ENCODE data around the gene CTXN1. TPM values are rescaled to one million over a fixed set of nuclear protein-coding genes. Genes with fewer than 3 reads are reported as not detected.
"Not testable (repeated sequence)": the region's sequence is repeated elsewhere in the genome, so short reads cannot be mapped to it uniquely, and the experiment has no call there.

CTXN1 gene
- total RNA-seq, 2 experiments from 2014 or later = not detected

GRCh38 chr19:7895565-7895964 lies 30.4 kb downstream of the CTXN1 start:
- no peak overlapping the region for H3K4me3 Mint-ChIP-seq
- no peak overlapping the region for H3K27ac Mint-ChIP-seq
- CTCF ChIA-PET = interaction anchor here (0.6 kb wide), 2 partner anchors 24 to 785 kb away, joined by 5 read pairs; no protein-coding TSS in a partner anchor
- POLR2A ChIA-PET = no interaction called here
- H3K36me3 Mint-ChIP-seq (ENCODE audit: low read depth) = no peaks in the 10 kb centered on the region
- DNase-seq = no peak
- H3K27me3 Mint-ChIP-seq = peaks cover 3% of the 10 kb centered on the region
- no peaks in the 10 kb centered on the region for H3K9me3 Mint-ChIP-seq
- no peaks in the 10 kb centered on the region for H3K4me1 Mint-ChIP-seq

DNA sequence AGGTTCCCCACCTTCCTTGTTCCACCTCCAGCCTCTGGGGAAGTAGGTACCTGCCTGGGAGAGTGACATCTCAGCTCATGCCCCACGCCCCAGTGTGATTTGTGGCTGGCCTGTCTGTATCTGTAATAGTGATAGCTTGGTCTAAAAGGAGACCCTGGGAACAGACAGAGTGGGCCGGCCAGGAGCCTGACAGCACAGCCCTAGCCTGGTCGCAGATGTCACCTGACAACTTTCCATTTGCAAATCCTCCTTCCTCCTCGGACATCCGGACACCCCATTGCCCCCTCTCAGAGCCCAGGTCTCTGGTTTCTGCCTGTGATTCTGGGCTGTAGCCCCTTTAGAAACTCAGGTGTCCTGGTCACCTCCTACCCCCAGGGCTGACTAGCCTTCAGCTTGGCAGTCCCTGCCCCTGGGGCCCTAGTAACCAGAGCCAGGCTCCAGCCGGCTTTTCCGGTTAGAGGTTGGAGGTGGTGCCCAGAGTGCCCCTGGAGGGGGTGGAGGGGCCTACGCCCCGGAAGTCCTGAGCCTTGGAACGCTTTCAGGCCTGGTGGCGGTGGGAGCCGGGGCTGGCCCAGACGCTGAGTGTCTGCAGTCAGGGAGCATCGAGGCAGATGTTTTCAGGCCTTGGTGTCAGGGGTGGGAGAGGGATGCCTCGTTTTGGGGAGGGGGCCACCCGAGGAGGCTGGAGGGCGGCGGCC lies 31.2 kb downstream of the CTXN1 start:
- CTCF ChIA-PET = interaction anchor here (0.6 to 2.4 kb wide), 3 partner anchors 9 to 23 kb away, joined by 3 to 6 read pairs (median 3); partner anchors contain the start of gene MAP2K7
- DNase-seq = no peak
- Mint-ChIP-seq H3K36me3 (ENCODE audit: low read depth) (no peaks in the 10 kb centered on the region), H3K9me3 (no peaks in the 10 kb centered on the region), H3K27ac (no peak overlapping the region), H3K4me1 (no peaks in the 10 kb centered on the region), H3K27me3 (peaks cover 7% of the 10 kb centered on the region), H3K4me3 (no peak overlapping the region)
- POLR2A ChIA-PET = no interaction called here

GRCh38 chr19:7893362-7894101 lies 32.4 kb downstream of the CTXN1 start:
- H3K4me3 Mint-ChIP-seq; H3K9me3 Mint-ChIP-seq; H3K27ac Mint-ChIP-seq; H3K36me3 Mint-ChIP-seq (ENCODE audit: low read depth); POLR2A ChIA-PET; DNase-seq; H3K4me1 Mint-ChIP-seq: not testable (repeated sequence)
- CTCF ChIA-PET = interaction anchor here (2.4 kb wide), 1 partner anchor 10 kb away, joined by 6 read pairs; the partner anchor contains the start of gene MAP2K7
- peaks cover 11% of the 10 kb centered on the region for H3K27me3 Mint-ChIP-seq

DNA sequence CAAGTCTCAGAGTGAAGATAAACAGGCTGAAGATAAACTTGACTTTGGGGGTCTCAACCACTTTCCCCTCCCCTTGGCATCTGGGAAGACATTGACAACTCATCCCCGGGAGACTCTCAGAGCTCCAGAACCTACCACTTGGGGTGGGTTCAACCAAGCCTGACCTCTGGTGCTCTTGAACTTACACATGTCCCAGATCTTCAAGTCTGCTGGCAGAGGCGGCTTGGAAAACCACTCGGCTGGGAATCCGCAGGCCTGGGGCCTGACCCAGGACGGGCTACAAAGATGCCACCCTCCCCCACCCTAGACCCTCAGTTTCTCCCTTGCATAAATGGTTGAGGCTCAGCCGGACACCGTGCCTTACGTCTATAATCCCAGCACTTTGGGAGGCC lies 37.1 kb downstream of the CTXN1 start:
- DNase-seq = no peak
- CTCF ChIA-PET = no interaction called here
- peaks cover 14% of the 10 kb centered on the region for H3K27me3 Mint-ChIP-seq
- H3K9me3 Mint-ChIP-seq = no peaks in the 10 kb centered on the region
- H3K27ac Mint-ChIP-seq = no peak overlapping the region
- POLR2A ChIA-PET = no interaction called here
- H3K36me3 Mint-ChIP-seq (ENCODE audit: low read depth) = no peaks in the 10 kb centered on the region
- no peak overlapping the region for H3K4me3 Mint-ChIP-seq
- peaks cover 6% of the 10 kb centered on the region for H3K4me1 Mint-ChIP-seq

- Mint-ChIP-seq H3K4me3 (no peak within 1 kb of the TSS), H3K9me3 (no peaks in the 10 kb centered on the region), H3K36me3 (ENCODE audit: low read depth) (no peaks in the 10 kb centered on the region), H3K4me1 (peaks cover 7% of the 10 kb centered on the region), H3K27me3 (peaks cover 14% of the 10 kb centered on the region), H3K27ac (no peak within 1 kb of the TSS)
- ChIA-PET POLR2A (no interaction called here), CTCF (interaction anchor here (1.0 to 2.1 kb wide), 4 partner anchors 10 to 29 kb away, joined by 3 to 7 read pairs (median 4); partner anchors contain the start of gene MAP2K7)
- no peak for DNase-seq
Measured at GRCh38 chr19:7888145-7888825, 37.6 kb downstream of the CTXN1 start, which contains the start of gene LRRC8E. Gene LRRC8E, plus strand, starts transcription at chr19:7888510. Its CDS starts 7,094 bp downstream, at chr19:7895604.

DNA sequence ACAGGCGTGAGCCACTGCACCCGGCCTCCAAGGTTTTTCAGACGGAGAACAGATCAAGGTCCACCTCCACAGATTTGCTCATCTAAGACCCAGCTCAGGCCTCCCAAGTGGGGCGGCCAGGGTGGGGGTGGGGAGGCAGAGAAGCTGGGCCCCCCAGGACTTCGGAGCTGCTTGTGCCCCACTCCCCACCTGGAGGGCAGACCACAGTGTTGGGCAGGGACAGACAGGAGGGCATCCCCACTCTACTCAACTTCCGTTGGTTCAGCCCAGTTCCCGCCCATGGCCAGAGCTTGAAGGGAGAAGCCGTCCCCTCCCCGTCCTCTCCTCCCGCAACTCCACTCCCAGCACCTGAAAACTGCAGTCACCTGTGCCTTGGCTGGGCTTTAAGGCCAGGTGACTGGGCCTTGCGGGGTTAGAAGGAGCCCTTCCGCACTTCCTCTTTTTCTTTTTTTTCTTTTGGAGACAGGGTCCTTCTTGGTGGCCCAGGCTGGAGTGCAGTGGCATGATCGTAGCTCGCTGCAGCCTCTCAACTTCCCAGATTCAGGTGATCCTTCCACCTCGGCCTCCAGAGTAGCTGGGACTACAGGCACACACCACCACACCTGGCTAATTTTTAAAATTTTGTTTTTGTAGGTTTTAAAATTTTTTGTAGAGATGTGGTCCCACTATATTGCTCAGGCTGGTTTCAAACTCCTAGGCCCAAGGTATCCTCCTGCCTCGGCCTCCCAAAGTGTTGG lies 38.4 kb downstream of the CTXN1 start:
- H3K27ac Mint-ChIP-seq = no peak overlapping the region
- ChIA-PET POLR2A (no interaction called here), CTCF (interaction anchor here (1.0 to 2.1 kb wide), 4 partner anchors 10 to 30 kb away, joined by 3 to 7 read pairs (median 4); partner anchors contain the start of gene MAP2K7)
- no peak overlapping the region for H3K4me3 Mint-ChIP-seq
- no peaks in the 10 kb centered on the region for H3K36me3 Mint-ChIP-seq (ENCODE audit: low read depth)
- peaks cover 7% of the 10 kb centered on the region for H3K4me1 Mint-ChIP-seq
- peaks cover 14% of the 10 kb centered on the region for H3K27me3 Mint-ChIP-seq
- DNase-seq = no peak
- H3K9me3 Mint-ChIP-seq = no peaks in the 10 kb centered on the region

DNA sequence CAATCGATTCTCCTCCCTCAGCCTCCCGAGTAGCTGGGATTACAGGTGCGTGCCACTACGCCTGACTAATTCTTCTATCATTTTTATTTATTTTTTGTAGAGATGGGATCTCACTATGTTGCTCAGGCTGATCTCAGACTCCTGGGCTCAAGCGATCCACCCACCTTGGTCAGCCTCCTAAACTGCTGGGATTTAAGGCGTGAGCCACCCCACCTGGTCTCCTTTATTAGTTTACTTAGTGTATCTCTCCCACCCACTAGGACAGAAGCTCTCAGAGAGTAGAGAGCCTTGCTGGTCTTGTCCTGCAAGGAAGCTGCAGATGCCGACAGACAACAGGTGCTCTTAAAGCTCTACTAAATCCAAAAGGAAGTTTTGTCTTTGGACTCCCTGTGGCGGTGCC lies 40.1 kb downstream of the CTXN1 start:
- Mint-ChIP-seq H3K4me1 (peaks cover 7% of the 10 kb centered on the region), H3K9me3 (no peaks in the 10 kb centered on the region), H3K27me3 (peaks cover 11% of the 10 kb centered on the region), H3K4me3 (no peak overlapping the region), H3K27ac (no peak overlapping the region), H3K36me3 (ENCODE audit: low read depth) (no peaks in the 10 kb centered on the region)
- ChIA-PET CTCF (interaction anchor here (1.0 kb wide), 1 partner anchor 17 kb away, joined by 4 read pairs; no protein-coding TSS in a partner anchor), POLR2A (no interaction called here)
- DNase-seq = no peak

DNA sequence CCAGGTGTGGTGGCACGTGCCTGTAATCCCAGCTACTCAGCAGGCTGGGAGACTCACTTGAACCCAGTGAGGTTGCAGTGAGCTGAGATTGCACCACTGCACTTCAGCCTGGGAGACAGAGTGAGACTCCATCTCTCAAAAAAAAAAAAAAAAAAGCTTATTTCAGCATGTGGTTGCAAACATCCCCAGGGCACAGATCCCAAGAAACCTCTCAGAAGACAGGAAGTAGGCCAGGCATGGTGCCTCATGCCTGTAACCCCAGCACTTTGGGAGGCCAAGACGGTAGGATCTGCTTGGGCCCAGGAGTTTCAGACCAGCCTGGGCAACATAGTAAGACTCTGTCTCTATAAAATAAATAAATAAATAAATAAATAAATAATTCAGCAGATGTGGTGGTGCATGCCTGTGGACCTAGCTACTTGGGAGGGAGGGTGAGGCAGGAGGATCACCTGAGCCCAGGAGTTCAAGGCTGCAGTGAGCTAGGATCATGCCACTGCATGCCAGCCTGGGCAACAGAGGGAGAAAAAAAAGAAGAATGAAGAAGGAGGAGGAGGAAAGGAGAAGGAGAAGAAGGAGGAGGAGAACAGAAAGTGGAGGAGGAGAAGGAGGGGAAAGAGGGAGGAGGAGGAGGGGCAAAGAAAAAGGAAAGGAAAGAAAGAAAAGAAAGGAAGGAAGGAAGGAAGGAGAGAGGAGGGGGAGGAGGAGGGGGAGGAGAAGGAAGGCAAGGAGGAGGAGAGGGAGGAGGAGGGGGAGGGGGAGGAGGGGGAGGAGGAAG lies 42.0 kb downstream of the CTXN1 start:
- ChIA-PET CTCF (interaction anchor here (0.6 to 2.3 kb wide), 6 partner anchors 10 to 1225 kb away, joined by 3 to 7 read pairs (median 3); partner anchors contain the start of gene MAP2K7), POLR2A (no interaction called here)
- DNase-seq = no peak
- Mint-ChIP-seq H3K4me3 (no peak overlapping the region), H3K9me3 (no peaks in the 10 kb centered on the region), H3K4me1 (peaks cover 6% of the 10 kb centered on the region), H3K27ac (no peak overlapping the region), H3K36me3 (ENCODE audit: low read depth) (no peaks in the 10 kb centered on the region), H3K27me3 (peaks cover 7% of the 10 kb centered on the region)

GRCh38 chr19:7883105-7883504 lies 42.8 kb downstream of the CTXN1 start:
- CTCF ChIA-PET = interaction anchor here (0.6 to 2.3 kb wide), 6 partner anchors 11 to 1226 kb away, joined by 3 to 7 read pairs (median 3); partner anchors contain the start of gene MAP2K7
- H3K4me1 Mint-ChIP-seq = peaks cover 3% of the 10 kb centered on the region
- POLR2A ChIA-PET = no interaction called here
- no peak overlapping the region for H3K4me3 Mint-ChIP-seq
- H3K27me3 Mint-ChIP-seq = peaks cover 3% of the 10 kb centered on the region
- H3K27ac Mint-ChIP-seq = no peak overlapping the region
- H3K36me3 Mint-ChIP-seq (ENCODE audit: low read depth) = no peaks in the 10 kb centered on the region
- no peak for DNase-seq
- H3K9me3 Mint-ChIP-seq = no peaks in the 10 kb centered on the region

- Mint-ChIP-seq H3K4me1 (peaks cover 3% of the 10 kb centered on the region), H3K4me3 (no peak overlapping the region), H3K9me3 (no peaks in the 10 kb centered on the region), H3K27me3 (peaks cover 2% of the 10 kb centered on the region), H3K36me3 (ENCODE audit: low read depth) (no peaks in the 10 kb centered on the region), H3K27ac (no peak overlapping the region)
- CTCF ChIA-PET = interaction anchor here (0.5 to 2.3 kb wide), 4 partner anchors 13 to 20 kb away, joined by 3 to 7 read pairs (median 4); no protein-coding TSS in a partner anchor
- POLR2A ChIA-PET = no interaction called here
- DNase-seq = no peak
Measured at GRCh38 chr19:7881910-7882309, 44.0 kb downstream of the CTXN1 start.

- no peak overlapping the region for H3K27ac Mint-ChIP-seq
- no peak overlapping the region for H3K4me3 Mint-ChIP-seq
- no peaks in the 10 kb centered on the region for H3K9me3 Mint-ChIP-seq
- DNase-seq = peak; percentile 35
- H3K36me3 Mint-ChIP-seq (ENCODE audit: low read depth) = no peaks in the 10 kb centered on the region
- H3K27me3 Mint-ChIP-seq = peaks cover 10% of the 10 kb centered on the region
- ChIA-PET POLR2A (no interaction called here), CTCF (interaction anchor here (1.4 to 1.5 kb wide), 2 partner anchors 10 to 26 kb away, joined by 4 to 8 read pairs; no protein-coding TSS in a partner anchor)
- peaks cover 7% of the 10 kb centered on the region for H3K4me1 Mint-ChIP-seq
Measured at GRCh38 chr19:7879836-7880235, 46.1 kb downstream of the CTXN1 start.

Measured in activated CD4-positive, alpha-beta T cell treated with anti-CD3 and anti-CD28 coated beads, Interleukin-2, amount 10 ng/mL, durations not matched to agents 7 days and 5 days (primary cell).